Cortex of kidney (tissue), 1 donor: Measurements from ENCODE around the gene SLCO2A1.

ENCODE experiments used
- DNase-seq: peaks from one replicate; lab custom pipeline; 2025; lab: John Stamatoyannopoulos, UW

Gene SLCO2A1

DNA sequence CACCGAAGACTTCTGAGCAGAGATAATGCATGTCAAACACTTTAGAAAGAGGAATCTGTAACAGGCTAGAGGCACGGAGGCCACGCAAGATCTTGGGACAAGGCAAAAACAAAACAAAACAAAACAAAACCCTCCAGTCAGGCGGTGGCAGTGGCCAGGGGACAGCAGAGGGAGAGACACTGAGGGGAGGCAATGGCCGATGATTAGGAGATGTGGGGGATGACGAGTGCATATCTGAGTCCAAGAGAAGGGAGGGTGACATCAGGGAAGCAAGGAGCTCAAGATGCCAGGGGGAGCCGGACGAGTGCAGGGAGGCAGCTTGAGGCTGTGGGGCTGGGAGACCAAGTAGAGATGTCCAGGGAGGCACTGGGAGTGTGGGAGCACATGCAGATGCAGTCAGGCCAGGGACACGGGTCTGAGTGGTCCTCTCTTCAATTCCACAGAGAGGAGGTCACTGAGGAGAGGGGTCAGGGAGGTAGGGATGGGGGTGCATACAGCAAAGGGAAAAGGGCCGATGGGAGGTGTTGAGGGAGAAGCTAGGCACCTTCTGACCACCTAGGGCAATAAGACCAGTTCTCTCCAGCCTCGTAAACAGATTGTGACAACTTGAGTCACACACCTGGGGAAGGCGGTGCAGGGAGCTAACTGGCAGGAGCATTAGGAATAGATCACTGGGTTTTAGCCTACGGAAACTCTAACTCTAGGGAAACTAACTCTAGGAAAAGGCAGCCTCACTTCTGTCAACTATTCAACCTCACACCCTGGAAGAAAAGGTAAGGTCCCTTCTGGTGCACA, 29.6 kb downstream of the SLCO2A1 start:
- no peak for DNase-seq

DNA sequence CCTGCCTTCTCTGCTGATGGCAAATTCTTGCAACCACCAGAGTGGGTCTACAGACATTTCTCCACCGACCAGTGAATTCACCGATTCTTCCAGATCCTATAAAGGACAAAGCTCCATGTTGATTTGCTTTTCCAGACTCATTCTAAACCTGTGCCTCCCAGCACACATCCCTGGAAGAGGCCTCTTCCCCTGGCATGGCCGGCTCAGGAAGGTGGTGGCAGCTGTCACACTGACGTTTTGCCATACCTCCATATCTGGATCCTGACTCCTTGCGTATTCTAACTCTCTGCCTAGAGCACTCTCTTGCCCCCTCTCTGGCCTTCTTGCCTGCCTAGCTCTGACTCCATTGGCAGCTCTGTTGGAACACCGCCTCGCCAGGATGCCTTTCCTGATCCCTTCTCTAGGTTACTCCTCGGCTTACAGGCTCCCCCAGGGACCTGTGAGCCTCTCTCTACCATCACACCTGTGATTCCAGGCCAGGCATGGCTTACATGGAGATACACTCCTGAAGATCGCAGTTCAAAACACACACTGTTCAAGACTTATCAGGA, 31.0 kb downstream of the SLCO2A1 start:
- DNase-seq = no peak

DNA sequence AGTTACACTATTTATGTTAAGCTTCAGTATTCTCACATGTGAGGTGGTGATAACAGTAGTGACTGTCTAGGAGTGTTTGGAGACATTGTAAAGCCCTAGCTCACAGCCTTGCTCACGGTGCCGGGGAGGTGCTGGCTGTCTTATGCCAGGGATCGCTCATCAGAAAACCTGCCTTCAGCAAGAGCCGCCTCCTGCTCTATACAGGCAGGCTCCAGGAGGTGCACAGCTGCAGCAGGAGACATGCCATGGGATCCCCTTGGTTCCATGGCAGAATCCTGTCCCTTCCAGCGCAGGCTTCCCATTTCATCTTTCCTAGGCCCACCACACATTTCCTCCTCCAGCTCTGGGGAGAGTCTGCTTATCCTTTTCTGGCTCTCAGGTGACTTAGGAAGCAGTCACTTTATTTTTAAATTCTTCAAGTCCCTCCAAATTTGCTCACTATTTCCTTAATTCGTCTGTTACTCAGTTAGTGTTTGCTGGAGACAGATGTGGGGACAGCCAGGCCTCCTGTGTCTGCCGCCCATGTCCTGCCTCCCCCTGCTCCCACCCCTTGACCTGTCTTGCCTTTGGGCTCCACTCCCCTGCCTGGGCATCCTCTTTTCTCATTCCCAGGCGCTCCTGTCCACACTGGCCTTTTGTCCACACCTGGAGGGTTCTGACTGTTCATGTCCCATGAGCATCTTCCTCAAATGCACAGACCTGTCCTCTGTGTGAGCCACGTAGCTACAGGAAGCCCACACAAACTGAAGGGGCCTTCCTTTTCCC, 31.7 kb downstream of the SLCO2A1 start:
- no peak for DNase-seq

DNA sequence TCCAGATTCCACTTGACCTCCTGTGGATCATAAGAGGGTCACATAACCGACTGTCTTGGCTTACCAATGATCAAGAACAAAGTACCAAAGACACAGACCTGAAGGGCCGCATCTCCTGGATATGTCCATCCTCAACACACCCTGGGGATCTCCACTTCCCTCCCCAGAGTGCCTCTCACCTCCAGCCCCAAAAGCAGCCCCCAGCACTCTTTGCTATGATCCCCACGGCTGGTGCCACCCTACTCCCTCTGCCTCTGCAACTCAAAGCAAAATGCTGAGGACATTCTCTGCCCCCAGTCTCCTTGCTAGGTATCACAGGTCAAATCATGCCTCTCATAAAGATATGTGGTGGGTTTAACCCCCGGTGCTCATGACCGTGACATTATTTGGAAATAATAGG, 32.7 kb downstream of the SLCO2A1 start:
- no peak for DNase-seq

GRCh38 chr3:133996251-133996661, 33.5 kb downstream of the SLCO2A1 start:
- DNase-seq = no peak

- no peak for DNase-seq
Observed at GRCh38 chr3:133995264-133995663, 34.5 kb downstream of the SLCO2A1 start.

DNA sequence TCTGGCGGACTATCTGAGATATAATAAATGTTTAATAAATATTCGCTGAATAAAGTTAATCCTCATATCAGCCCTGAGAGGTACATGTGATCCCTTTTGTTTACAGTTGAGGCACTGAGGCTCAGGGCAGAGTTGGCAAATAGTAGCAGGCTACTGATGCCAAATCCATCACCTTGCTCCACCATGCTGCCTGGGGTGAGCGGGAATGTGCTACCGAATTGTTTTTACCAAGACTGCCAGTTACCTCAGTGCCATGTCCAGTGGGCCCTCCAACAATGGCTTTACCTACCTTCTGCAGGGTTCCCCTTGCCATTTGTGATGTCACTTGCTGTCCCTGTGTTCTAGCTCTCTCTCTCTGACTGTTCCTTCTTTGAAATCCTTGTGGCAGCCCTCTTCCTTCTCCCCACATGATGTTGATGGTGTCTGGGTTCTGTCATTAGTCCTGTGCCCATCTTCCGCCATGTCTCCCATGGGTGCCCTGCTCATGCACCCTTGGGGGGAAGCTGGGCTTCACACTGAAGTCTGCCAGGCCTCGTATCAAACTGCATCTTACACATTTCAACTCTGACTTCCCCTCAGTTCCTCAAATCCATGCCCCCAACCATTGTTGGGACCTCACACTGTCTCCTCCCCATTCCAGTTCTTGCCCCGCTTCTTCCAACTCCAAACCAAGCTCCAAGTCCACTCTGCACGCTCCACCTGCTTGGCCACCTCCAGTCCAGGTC, 35.4 kb downstream of the SLCO2A1 start:
- DNase-seq = no peak

GRCh38 chr3:133992951-133993620, 36.6 kb downstream of the SLCO2A1 start:
- DNase-seq = no peak

DNA sequence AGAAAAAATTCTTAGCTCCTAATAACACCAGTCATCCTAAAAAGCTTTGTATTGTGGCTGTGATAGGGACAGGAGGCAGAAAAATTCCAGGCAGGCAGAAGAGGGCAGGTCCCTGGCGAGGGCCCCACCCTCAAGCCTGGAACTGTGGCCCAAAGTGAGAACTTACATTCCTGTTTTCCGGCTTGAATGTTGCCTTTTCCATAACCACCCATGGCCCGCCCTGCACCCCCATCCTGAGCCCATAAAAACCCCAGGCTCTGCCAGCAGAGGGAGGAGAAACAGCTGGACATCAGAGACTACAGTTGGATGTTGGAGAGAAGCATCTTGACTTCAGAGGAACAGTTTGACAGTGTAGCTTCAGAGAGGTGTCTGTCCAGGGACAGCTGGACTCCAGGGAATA, 37.3 kb downstream of the SLCO2A1 start:
- no peak for DNase-seq

DNA sequence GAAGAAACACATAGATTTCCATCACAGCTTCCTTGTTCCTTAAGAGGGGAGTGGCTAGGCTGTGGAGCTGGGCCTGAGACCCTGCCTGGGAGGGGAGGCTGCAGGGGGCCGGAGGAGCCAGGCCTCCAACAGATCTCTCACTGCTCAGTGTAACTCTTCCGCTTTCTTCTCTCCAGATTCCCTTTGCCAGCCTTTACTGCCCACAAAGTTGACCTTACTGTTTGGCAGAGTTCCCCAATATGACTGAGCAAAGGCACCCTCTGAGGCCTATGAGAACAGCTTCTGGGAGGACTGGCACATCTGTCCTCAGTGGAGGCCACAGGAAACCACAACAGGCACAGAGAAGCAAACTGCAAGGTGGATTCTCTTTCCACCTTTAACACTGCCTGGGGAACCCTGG, 38.1 kb downstream of the SLCO2A1 start:
- no peak for DNase-seq

DNA sequence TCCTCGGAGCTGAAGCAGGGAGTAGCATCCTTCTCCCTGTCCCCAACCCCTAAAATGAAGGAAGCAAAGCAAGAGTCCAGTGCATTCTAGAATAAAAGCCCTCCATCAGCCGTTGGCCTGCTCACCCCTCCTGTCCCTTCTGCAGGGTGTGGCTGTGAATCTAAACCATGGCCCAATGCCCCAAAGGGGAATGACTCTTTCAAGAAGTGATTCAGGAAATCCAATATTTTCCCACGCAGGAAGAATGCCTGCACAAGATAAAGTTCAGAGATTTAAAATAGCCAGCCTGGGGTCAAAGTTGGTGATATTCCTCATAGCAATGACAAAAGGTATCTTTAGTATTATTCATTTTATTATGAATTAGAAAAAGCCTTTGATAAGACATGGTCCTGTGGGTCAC, 38.5 kb downstream of the SLCO2A1 start:
- no peak for DNase-seq

- no peak for DNase-seq
Observed at GRCh38 chr3:133989936-133990702, 39.6 kb downstream of the SLCO2A1 start.

DNA sequence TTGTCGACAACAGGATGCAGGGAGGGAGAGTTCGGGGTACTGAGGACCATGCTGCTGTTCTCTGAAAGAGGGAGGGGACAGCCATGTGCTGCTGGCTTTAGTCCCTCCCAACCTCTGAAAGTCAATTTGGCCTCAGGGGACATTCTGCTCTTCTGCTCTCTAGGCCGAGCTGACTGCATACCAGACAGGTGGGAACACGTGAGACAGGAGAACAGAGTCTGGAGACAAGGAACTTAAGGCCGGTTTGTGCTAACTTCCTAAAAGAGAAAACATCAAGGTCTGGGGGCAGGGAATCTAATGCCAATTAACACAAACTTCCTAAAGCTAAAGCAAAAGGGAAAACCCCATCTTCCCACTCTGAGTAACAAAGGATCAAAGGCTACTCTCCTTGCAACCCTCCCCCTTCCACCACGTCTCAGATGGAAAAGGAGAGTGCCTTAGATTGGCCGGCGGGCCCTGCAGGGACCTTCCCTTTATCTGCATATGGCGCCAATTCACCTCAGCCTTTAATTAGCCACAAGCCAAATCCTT, 41.0 kb downstream of the SLCO2A1 start:
- DNase-seq = no peak

- DNase-seq = no peak
Observed at GRCh38 chr3:133987948-133988484, 41.7 kb downstream of the SLCO2A1 start.

- DNase-seq = no peak
Observed at GRCh38 chr3:133987136-133987535, 42.6 kb downstream of the SLCO2A1 start.

- no peak for DNase-seq
Observed at GRCh38 chr3:133986311-133986710, 43.4 kb downstream of the SLCO2A1 start.

DNA sequence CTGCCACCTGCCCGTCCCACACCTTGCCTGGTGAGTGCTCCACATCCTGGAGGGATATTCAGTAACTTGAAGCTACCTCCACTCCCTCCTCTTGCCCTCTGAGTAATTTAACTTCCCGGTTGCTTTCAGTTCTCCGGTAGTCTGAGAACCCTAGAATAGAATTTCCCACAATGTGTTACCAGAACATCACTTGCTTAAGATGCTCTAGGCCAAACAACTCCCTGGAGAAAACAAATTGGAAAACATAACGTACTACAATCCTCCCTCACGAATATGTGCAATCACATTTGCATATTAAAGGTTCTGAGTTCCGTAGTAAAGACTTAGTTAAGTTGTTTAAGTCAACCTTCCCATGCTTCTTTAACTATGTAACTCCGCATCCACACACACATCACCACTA, 44.8 kb downstream of the SLCO2A1 start:
- DNase-seq = no peak

DNA sequence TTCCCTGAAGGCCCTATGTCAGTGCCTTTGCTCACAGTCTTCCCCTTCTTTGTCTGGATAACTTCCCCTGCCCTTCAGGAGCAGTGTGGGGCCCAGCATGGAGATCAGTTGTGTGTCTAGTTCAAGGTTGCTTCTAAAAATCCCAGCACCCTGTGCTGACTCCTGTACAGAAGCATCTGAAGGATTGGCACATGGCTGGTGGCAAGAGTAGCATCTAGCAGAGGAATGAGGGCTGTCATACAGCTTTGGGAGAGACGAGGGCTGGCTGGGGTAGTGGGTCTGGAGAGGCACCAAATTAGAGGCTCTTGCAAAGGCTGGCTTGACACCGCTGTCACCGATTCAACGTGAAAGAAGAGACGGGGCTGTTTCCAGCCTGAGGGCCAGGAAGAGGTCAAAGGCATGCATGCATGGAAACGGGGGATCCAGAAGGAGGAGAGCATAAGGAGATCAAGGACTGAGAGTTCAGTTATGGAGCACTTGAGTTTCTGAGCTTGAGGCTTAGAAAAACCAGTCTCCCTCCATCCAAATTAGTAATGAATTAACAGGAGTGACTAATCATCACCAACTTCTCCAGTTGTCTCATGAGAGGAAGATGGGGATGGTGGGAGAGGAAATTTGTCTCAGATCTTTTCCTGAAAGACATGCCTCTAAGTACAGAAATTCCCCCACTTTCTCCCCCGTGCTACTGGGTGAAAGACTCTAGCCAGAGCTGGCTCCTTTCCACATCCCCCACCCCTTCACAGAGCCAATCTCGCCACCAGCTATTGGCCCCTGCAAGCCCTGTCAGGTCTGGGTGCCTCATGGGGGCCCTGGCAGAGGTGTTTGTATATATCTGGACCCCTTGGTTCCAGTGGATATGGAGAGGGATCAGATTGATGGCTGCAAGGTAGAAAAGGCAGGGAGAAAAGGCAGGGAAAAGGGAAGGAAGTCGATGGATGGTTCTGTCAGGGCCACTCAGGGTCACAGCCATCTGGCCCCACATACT, 45.9 kb downstream of the SLCO2A1 start:
- no peak for DNase-seq

GRCh38 chr3:133983126-133983525, 46.6 kb downstream of the SLCO2A1 start:
- no peak for DNase-seq
